K562 (cell line): ENCODE measurements around the gene DHDH. TPM values are rescaled to one million over a fixed set of nuclear protein-coding genes. Genes with fewer than 3 reads are reported as not detected.
A peak's percentile ranks its signal among the peaks of the same experiment; 100 is the strongest.

Source experiments
- ATAC-seq: fragments of 200-7000 bp; cut with Tn5 transposase; 3 replicates; pipeline ENCODE4 v1.9.1; 2020; ENCODE audit warnings: moderate library complexity
- BruUV-seq: library from RNA; stranded (reverse); fragments of 400-500 nt; replicated peaks from 2 replicates; lab custom pipeline; 2021; lab: Mats Ljungman, UMichigan
- CTCF ChIA-PET: fragments of 300-600 bp; formaldehyde crosslinking; extraction: SDS; loops from one replicate; lab custom pipeline; 2021; ENCODE audit warnings: low intra/inter-chr PET ratio; lab: Yijun Ruan, JAX
- POLR2A ChIA-PET: fragments of 300-600, 350-650 bp; sonication (Branson Sonifier 250); formaldehyde crosslinking; extraction: SDS; loops from one replicate; lab custom pipeline; 2021; ENCODE audit warnings: antibody characterized with exemption, inconsistent platforms; lab: Yijun Ruan, JAX
- DNase-seq, 4 experiments: peaks; one replicate each; pipeline versions ENCODE4 v3.0.0 to v3.0.0-alpha.2; 2011 to 2018; ENCODE audit warnings: low spot score in 3 of 4, mixed read lengths in 3 of 4; ENCODE audit errors: extremely low read depth in 1 of 4
- FAIRE-seq: peaks from 2 replicates; lab custom pipeline; 2011; peaks lifted over from hg19 to GRCh38; lab: Jason Lieb, UNC
- H2AFZ ChIP-seq: 2 replicates; pipeline ENCODE4 v1.6.0; 2011; ENCODE audit warnings: low read depth, low read length, control low read depth, inconsistent platforms
- H3K27ac ChIP-seq: fragments of 200-600 bp; 3 replicates; pipeline ENCODE4 v1.8.0; 2011; ENCODE audit warnings: low read depth, mild to moderate bottlenecking, control low read depth, inconsistent platforms, low read length, moderate library complexity, mixed read lengths; ENCODE audit errors: extremely low read depth
- H3K27me3 ChIP-seq, 2 experiments: fragments of 300-600 bp in 1 of 2; 2 replicates in 1 of 2; 3 replicates in 1 of 2; pipeline versions ENCODE4 v1.6.0 to v1.8.0; 2011; ENCODE audit warnings: inconsistent platforms in 2 of 2, low read length in 2 of 2, mild to moderate bottlenecking in 1 of 2, mixed read lengths in 1 of 2, moderate library complexity in 1 of 2; ENCODE audit not compliant: control insufficient read depth in 2 of 2, insufficient read depth in 2 of 2
- H3K36me3 ChIP-seq: fragments of 300-600 bp; 3 replicates; pipeline ENCODE4 v1.8.0; 2011; ENCODE audit warnings: mild to moderate bottlenecking, low read length, inconsistent platforms; ENCODE audit not compliant: control insufficient read depth, insufficient read depth
- H3K4me1 ChIP-seq, 2 experiments: fragments of 200-600 bp in 1 of 2; replicated peaks in 1 of 2; 2 replicates in 1 of 2; 3 replicates in 1 of 2; pipeline versions ENCODE4 v1.5.1 to v1.8.0; 2011; ENCODE audit warnings: inconsistent platforms in 2 of 2, low read length in 2 of 2, mild to moderate bottlenecking in 1 of 2, mixed read lengths in 1 of 2, moderate library complexity in 1 of 2; ENCODE audit not compliant: control insufficient read depth in 2 of 2, insufficient read depth in 2 of 2
- H3K4me2 ChIP-seq: 2 replicates; pipeline ENCODE4 v1.6.1; 2011; ENCODE audit warnings: low read length, control low read depth, inconsistent platforms, mixed read lengths; ENCODE audit not compliant: insufficient read depth
- H3K4me3 ChIP-seq: fragments of 200-600 bp; sonication (generic), shearing (Covaris generic); 2 replicates; pipeline ENCODE4 v1.5.1; 2016; ENCODE audit warnings: control low read depth, inconsistent platforms
- H3K79me2 ChIP-seq: fragments of 200-600 bp; 3 replicates; pipeline ENCODE4 v1.8.0; 2011; ENCODE audit warnings: low read length, inconsistent platforms; ENCODE audit not compliant: control insufficient read depth, insufficient read depth
- H3K9ac ChIP-seq, 2 experiments: 2 replicates each; pipeline versions ENCODE4 v1.6.0 to v1.6.1; 2011; ENCODE audit warnings: low read depth in 2 of 2, low read length in 2 of 2, control low read depth in 1 of 2, inconsistent platforms in 1 of 2, mild to moderate bottlenecking in 1 of 2, mixed read lengths in 1 of 2; ENCODE audit not compliant: insufficient read depth in 1 of 2
- H3K9me1 ChIP-seq: one replicate; pipeline ENCODE4 v1.6.0; 2011; ENCODE audit warnings: inconsistent platforms, mild to moderate bottlenecking, low read length, moderate library complexity; ENCODE audit not compliant: control insufficient read depth, insufficient read depth
- H3K9me3 ChIP-seq: replicated peaks from 2 replicates; pipeline ENCODE4 v1.5.1; 2011; ENCODE audit warnings: low read depth, low read length, inconsistent platforms; ENCODE audit not compliant: control insufficient read depth, insufficient read depth
- H4K20me1 ChIP-seq: replicated peaks from 2 replicates; pipeline ENCODE4 v1.6.1; 2011; ENCODE audit warnings: low read length, inconsistent platforms, mixed read lengths; ENCODE audit not compliant: control insufficient read depth, insufficient read depth
- CBFA2T3 ChIP-seq: fragments of 450-650 bp; IDR thresholded peaks from 2 replicates; pipeline ENCODE4 v1.6.1; 2017
- DNMT1 ChIP-seq: fragments of 450-650 bp; IDR thresholded peaks from 2 replicates; pipeline ENCODE4 v1.6.1; 2016; ENCODE audit warnings: antibody characterized with exemption, mild to moderate bottlenecking
- GABPA ChIP-seq: fragments of 200-800 bp; sonication (Bioruptor generic); conservative IDR thresholded peaks from 2 replicates; pipeline ENCODE4 v1.6.1; 2016; ENCODE audit warnings: low read depth, missing genetic modification characterization, missing compliant biosample characterization
- GABPB1 ChIP-seq: sonication (generic); formaldehyde crosslinking; IDR thresholded peaks from 2 replicates; pipeline ENCODE4 v1.8.0; 2022; ENCODE audit warnings: mild to moderate bottlenecking, missing genetic modification reagents
- HMBOX1 ChIP-seq: sonication (generic); IDR thresholded peaks from 2 replicates; pipeline ENCODE4 v1.6.1; 2016
- HNRNPH1 ChIP-seq: fragments of 200-400 bp; formaldehyde crosslinking; optimal IDR thresholded peaks from 2 replicates; pipeline ENCODE3; 2017; ENCODE audit warnings: low read depth, mild to moderate bottlenecking, low read length, moderate library complexity
- MECOM ChIP-seq: fragments of 250-450 bp; sonication (Bioruptor Pico); IDR thresholded peaks from 2 replicates; pipeline ENCODE4 v1.8.0; 2022; ENCODE audit warnings: inconsistent platforms
- NCOR1 ChIP-seq: fragments of 450-650 bp; IDR thresholded peaks from 2 replicates; pipeline ENCODE4 v1.6.1; 2016; ENCODE audit warnings: mild to moderate bottlenecking, moderate library complexity
- NR2C2 ChIP-seq, 2 experiments: fragments of 200-800 bp in 1 of 2; sonication (Bioruptor generic) in 1 of 2; sonication (generic) in 1 of 2; formaldehyde crosslinking in 1 of 2; IDR thresholded peaks; 2 replicates each; pipeline versions ENCODE4 v1.6.1 to v1.8.0; 2016 to 2022; ENCODE audit warnings: mild to moderate bottlenecking in 1 of 2, missing compliant biosample characterization in 1 of 2, missing genetic modification characterization in 1 of 2, missing genetic modification reagents in 1 of 2
- SPI1 ChIP-seq: IDR thresholded peaks from 2 replicates; pipeline ENCODE4 v1.6.1; 2011; ENCODE audit warnings: low read depth, low read length, control low read depth, borderline replicate concordance
- STAT5A ChIP-seq: IDR thresholded peaks from 2 replicates; pipeline ENCODE4 v1.6.1; 2012; ENCODE audit warnings: low read length, inconsistent platforms, borderline replicate concordance
- ZKSCAN8 ChIP-seq: fragments of 200-800 bp; sonication (Bioruptor generic); IDR thresholded peaks from 2 replicates; pipeline ENCODE4 v1.6.1; 2016; ENCODE audit warnings: missing genetic modification characterization, missing compliant biosample characterization
- ZNF274 ChIP-seq: IDR thresholded peaks from 2 replicates; pipeline ENCODE4 v1.6.1; 2011; ENCODE audit warnings: low read depth, mild to moderate bottlenecking, low read length, moderate library complexity, borderline replicate concordance
- whole genome bisulfite sequencing: fragments of 100-300 bp; shearing (Covaris generic); methylation state at CpG from one replicate; pipeline ENCODE4 v1.1.6; 2016; ENCODE audit warnings: low coverage, mixed read lengths; ENCODE audit not compliant: insufficient coverage; ENCODE audit errors: missing lambda C conversion rate; 5-methylcytosine and 5-hydroxymethylcytosine counted together
- in situ Hi-C: fragments of 300-500 bp; cut with MboI; formaldehyde crosslinking; loops from 4 replicates; pipeline ENCODE4 v1.15.0; 2018; ENCODE audit warnings: inconsistent platforms, mixed read lengths
- intact Hi-C: fragments of 100-400 bp; cut with micrococcal nuclease; formaldehyde crosslinking; loops from 2 replicates; pipeline ENCODE4 v1.14.2; 2022
- polyA plus RNA-seq, 8 experiments: library from polyadenylated mRNA; depleted of rRNA in 4 of 8; stranded (reverse) in 5 of 8; unstranded in 3 of 8; fragments of >200 nt; fragmentation: Nextera tagmentation in 2 of 8; fragmentation: Illumina TruSeq in 1 of 8; extraction: Ambion mirVana in 2 of 8; extraction: Trizol in 1 of 8; gene quantifications; 2 replicates each; pipeline versions ENCODE4 v1.2.1 to v1.2.3, GENCODE V29; 2011 to 2014; ENCODE audit warnings: inconsistent platforms in 1 of 8, missing spikeins in 1 of 8
- total RNA-seq, 7 experiments: library from RNA; depleted of rRNA in 6 of 7; stranded (reverse); fragments of >200 nt in 6 of 7; fragmentation: Illumina TruSeq in 2 of 7; extraction: Trizol in 2 of 7; gene quantifications; 2 replicates each; pipeline versions ENCODE4 v1.2.1 to v1.2.3, GENCODE V29; 2011 to 2021; ENCODE audit warnings: low replicate concordance in 1 of 7
- TF ChIP-seq, protein P1 (sequence below): fragments of 200-800 bp; sonication (Bioruptor generic); IDR thresholded peaks from 2 replicates; pipeline ENCODE4 v1.6.1; 2017; ENCODE audit warnings: missing genetic modification characterization, missing compliant biosample characterization

Gene DHDH
- total and polyA plus RNA-seq, 9 of the 15 experiments (the other 6 are each of a cell fraction or from before 2014, with no cell fraction given): 0.37 to 1.9 (median 0.87) TPM

DNA sequence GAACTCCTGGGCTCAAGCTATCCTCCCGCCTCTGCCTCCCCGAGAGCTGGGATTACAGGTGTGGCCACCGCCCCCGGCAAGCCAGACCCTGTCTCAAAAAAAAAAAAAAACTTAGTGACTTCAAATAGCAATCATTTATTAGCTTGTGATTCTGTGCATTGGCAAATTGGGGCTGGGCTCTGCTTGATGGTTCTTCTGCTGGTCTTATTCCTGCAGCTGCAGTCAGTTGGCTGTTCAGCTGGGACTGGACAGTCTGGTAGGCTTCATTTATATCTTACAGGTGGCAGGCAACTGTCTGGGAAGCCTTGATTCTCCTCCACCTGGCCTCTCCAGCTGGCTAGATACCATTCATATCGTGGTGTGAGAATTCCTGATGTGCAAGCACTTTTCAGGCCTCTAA lies 7.4 kb downstream of the DHDH start:
- FAIRE-seq: no peak
- H3K79me2 ChIP-seq: no peaks in the 10 kb centered on the region
- ChIA-PET CTCF (no interaction called here), POLR2A (interaction anchor here (0.6 to 1.1 kb wide), 7 partner anchors 8 to 69 kb away, joined by 3 to 5 read pairs (median 3); partner anchors contain the start of gene PPP1R15A)
- H3K36me3 ChIP-seq: no peaks in the 10 kb centered on the region; the same call in 2 of the 3 replicates
- H3K9me3 ChIP-seq: no peaks in the 10 kb centered on the region
- in situ Hi-C loops: no loop called here
- no peaks in the 10 kb centered on the region for H4K20me1 ChIP-seq
- no peak overlapping the region for H3K4me3 ChIP-seq
- intact Hi-C loops: no loop called here
- no peak overlapping the region for H3K27ac ChIP-seq
- H3K27me3 ChIP-seq: no peaks in the 10 kb centered on the region
- BruUV-seq: no TSS peak
- H3K4me2 ChIP-seq: no peak overlapping the region
- H2AFZ ChIP-seq: no peak overlapping the region
- no peaks in the 10 kb centered on the region for H3K9me1 ChIP-seq
- no peak for ATAC-seq
- 72% methylated on average over 3 of the region's 5 CpGs for WGBS
- DNase-seq: peak in 1 of 4 experiments; percentile 5
- 0 out of 2 replicates have a peak, but pooled peaks have one; percentile 14 for TF ChIP-seq CBFA2T3
- no peak for TF ChIP-seq HNRNPH1
- TF ChIP-seq, all 486 proteins: peak for 1
- Histone ChIP-seq H3K9ac (no peak overlapping the region), H3K4me1 (peaks cover 5 to 27% of the 10 kb centered on the region in 2 experiments; a peak in 3 of 5 replicates)

DNA sequence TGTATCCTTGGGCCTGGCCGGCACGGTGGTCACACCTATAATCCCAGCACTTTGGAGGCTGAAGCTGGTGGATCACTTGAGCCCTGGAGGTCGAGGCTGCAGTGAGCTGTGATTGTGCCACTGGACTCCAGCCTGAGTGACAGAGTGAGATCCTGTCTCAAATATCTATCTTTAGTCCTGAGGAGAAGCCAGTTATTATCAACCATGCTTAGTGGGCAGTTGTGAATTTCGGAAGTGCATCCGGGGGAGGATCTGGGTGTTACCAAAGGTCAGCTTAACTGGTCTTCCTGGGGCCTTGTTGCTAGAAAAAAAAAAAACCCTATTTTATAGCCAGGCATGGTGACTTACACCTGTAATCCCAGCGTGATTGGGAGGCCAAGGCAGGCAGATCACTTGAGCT lies 9.6 kb downstream of the DHDH start:
- intact Hi-C loops: no loop called here
- Histone ChIP-seq H3K27ac (peak overlapping the region; percentile 48; the same call in 1 of the 3 replicates), H3K4me2 (no peak overlapping the region), H2AFZ (no peak overlapping the region), H3K36me3 (no peaks in the 10 kb centered on the region; the same call in 2 of the 3 replicates), H3K79me2 (no peaks in the 10 kb centered on the region), H3K27me3 (no peaks in the 10 kb centered on the region), H3K9ac (no peak overlapping the region), H3K9me3 (peaks cover 11% of the 10 kb centered on the region), H3K9me1 (no peaks in the 10 kb centered on the region), H4K20me1 (no peaks in the 10 kb centered on the region), H3K4me1 (peaks cover 5 to 21% of the 10 kb centered on the region in 2 experiments; a peak in 3 of 5 replicates), H3K4me3 (no peak overlapping the region)
- peak; percentile 46 for ATAC-seq
- peak in 1 of 4 experiments; percentile 16 for DNase-seq
- ChIA-PET CTCF (no interaction called here), POLR2A (interaction anchor here (0.7 to 2.8 kb wide), 9 partner anchors 9 to 68 kb away, joined by 3 to 8 read pairs (median 5); partner anchors contain the start of gene BAX)
- FAIRE-seq: peak; percentile 79
- 15% methylated on average over 6 of the region's 6 CpGs for WGBS
- in situ Hi-C loops: no loop called here
- no TSS peak for BruUV-seq
- no peak for TF ChIP-seq NR2C2 (CRISPR knock-in tag; IDR thresholded peaks at IDR 0.05)
- TF ChIP-seq NR2C2 (tag; IDR thresholded peaks at IDR 0.05): peak; percentile 67
- no peak for TF ChIP-seq MECOM
- TF ChIP-seq ZNF274: no peak
- TF ChIP-seq, protein P1, sequence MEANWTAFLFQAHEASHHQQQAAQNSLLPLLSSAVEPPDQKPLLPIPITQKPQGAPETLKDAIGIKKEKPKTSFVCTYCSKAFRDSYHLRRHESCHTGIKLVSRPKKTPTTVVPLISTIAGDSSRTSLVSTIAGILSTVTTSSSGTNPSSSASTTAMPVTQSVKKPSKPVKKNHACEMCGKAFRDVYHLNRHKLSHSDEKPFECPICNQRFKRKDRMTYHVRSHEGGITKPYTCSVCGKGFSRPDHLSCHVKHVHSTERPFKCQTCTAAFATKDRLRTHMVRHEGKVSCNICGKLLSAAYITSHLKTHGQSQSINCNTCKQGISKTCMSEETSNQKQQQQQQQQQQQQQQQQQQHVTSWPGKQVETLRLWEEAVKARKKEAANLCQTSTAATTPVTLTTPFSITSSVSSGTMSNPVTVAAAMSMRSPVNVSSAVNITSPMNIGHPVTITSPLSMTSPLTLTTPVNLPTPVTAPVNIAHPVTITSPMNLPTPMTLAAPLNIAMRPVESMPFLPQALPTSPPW (CRISPR knock-in tag): peak; percentile 24; the same call in 1 of the 2 replicates
- peak; percentile 64 for TF ChIP-seq GABPA (tag)
- 0 out of 2 replicates have a peak, but pooled peaks have one; percentile 19 for TF ChIP-seq HMBOX1
- TF ChIP-seq STAT5A: no peak
- 0 out of 2 replicates have a peak, but pooled peaks have one; percentile 12 for TF ChIP-seq SPI1
- TF ChIP-seq ZKSCAN8 (CRISPR knock-in tag): no peak
- no peak for TF ChIP-seq DNMT1
- TF ChIP-seq GABPB1: 0 out of 2 replicates have a peak, but pooled peaks have one; percentile 14
- TF ChIP-seq NCOR1: no peak
